ENCODE measurements around the gene NDUFAB1.
A peak's percentile ranks its signal among the peaks of the same experiment; 100 is the strongest.
"Not testable (repeated sequence)": the region's sequence is repeated elsewhere in the genome, so short reads cannot be mapped to it uniquely, and the experiment has no call there.

NDUFAB1 gene

GRCh38 chr16:23556881-23557778, 39.0 kb downstream of the NDUFAB1 start, which contains the start of the genes EARS2 and UBFD1:
Gene EARS2 (minus strand): TSS chr16:23557350. CDS start chr16:23557343, 7 bp downstream.
Gene UBFD1 (plus strand): TSS chr16:23557727. CDS start chr16:23557743, 16 bp downstream.
- peak; percentile 98 to 99 for DNase-seq (ENCODE audit: low read depth in 1 of 2, low spot score in 1 of 2)

GRCh38 chr16:23554536-23554935, 41.6 kb downstream of the NDUFAB1 start:
- DNase-seq (ENCODE audit: low read depth in 1 of 2, low spot score in 1 of 2), result no peak

- DNase-seq (ENCODE audit: low read depth in 1 of 2, low spot score in 1 of 2), result no peak
These were observed 44.0 kb downstream of the NDUFAB1 start for GRCh38 chr16:23552161-23552560.

GRCh38 chr16:23549938-23550337, 46.2 kb downstream of the NDUFAB1 start:
- DNase-seq (ENCODE audit: low read depth in 1 of 2, low spot score in 1 of 2), result no peak

- no peak for DNase-seq (ENCODE audit: low read depth in 1 of 2, low spot score in 1 of 2)
These were observed 51.7 kb downstream of the NDUFAB1 start for GRCh38 chr16:23544436-23544835.

- not testable (repeated sequence) for DNase-seq (ENCODE audit: low read depth in 1 of 2, low spot score in 1 of 2)
These were observed 55.3 kb downstream of the NDUFAB1 start for GRCh38 chr16:23540817-23541178.

GRCh38 chr16:23539984-23540816, 55.9 kb downstream of the NDUFAB1 start:
- DNase-seq (ENCODE audit: low read depth in 1 of 2, low spot score in 1 of 2), result no peak

- no peak for DNase-seq (ENCODE audit: low read depth in 1 of 2, low spot score in 1 of 2)
These were observed 57.2 kb downstream of the NDUFAB1 start for GRCh38 chr16:23538919-23539278.

GRCh38 chr16:23537390-23537789, 58.7 kb downstream of the NDUFAB1 start:
- DNase-seq (ENCODE audit: low read depth in 1 of 2, low spot score in 1 of 2), result no peak

GRCh38 chr16:23535901-23536300, 60.2 kb downstream of the NDUFAB1 start:
- no peak for DNase-seq (ENCODE audit: low read depth in 1 of 2, low spot score in 1 of 2)

- no peak for DNase-seq (ENCODE audit: low read depth in 1 of 2, low spot score in 1 of 2)
These were observed 61.0 kb downstream of the NDUFAB1 start for GRCh38 chr16:23534868-23535860.

- DNase-seq (ENCODE audit: low read depth in 1 of 2, low spot score in 1 of 2), result no peak
These were observed 63.7 kb downstream of the NDUFAB1 start for GRCh38 chr16:23532448-23532847.
